Activated CD8-positive, alpha-beta memory T cell treated with anti-CD3 and anti-CD28 coated beads, Interleukin-2, amount 50 U/mL, for 1 hour (primary cell): ENCODE results near the gene TANK.
"Not testable (repeated sequence)": the region's sequence is repeated elsewhere in the genome, so short reads cannot be mapped to it uniquely, and the experiment has no call there.

ENCODE experiments used
- DNase-seq: peaks from one replicate; pipeline ENCODE4 v3.0.0-alpha.2; 2020; ENCODE audit errors: extremely low read depth

The TANK gene

DNA sequence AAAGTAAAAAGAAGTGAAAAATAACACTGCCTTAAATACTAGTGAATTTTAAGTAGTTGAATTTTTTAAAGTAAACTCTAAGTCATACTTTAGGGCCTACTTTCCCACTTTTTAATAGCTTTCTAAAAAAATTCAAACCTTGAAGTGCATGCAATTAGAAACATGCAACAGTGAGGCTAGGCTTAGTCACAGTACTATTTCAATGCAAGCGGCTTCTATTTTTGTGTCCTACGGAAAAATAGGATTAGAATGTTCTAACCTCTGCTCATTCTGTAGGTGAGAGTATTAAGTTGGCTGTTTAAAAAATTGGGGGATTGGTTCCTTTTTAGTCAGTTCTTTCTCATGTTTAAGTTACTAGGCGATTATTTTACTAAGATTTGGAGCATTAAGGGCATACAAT is 108.9 kb downstream of the TANK start:
- no peak for DNase-seq

DNA sequence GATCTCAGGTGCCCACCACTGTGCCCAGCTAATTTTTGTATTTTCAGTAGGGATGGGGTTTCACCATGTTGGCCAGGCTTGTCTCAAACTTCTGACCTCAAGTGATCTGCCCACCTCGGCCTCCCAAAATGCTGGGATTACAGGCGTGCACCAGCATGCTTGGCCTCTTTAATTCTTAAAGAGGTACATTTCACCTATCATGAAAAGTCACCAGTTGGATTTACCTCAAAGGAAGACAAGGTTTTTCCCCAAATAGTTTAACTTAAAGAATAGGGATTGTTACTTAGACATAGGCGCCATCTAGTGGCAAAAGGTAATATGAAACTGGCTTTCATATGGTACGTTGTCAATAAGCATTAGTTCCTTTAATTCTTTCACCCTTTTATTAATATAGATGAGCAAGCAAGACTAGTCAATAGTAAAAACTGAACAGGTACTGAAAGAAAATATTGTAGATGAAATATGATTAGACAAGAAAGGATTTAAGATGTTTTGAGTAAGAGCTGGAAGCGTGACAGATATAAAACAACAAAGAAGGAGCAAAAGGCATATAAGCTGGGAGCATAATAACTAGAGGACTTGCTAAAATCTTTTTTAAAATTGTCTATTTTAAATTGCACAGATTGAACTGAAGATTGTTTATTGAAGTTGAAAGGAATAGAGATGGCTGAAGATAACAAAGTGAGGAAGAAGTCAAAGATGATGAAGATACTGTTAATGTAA is 113.0 kb downstream of the TANK start:
- DNase-seq, result no peak

DNA sequence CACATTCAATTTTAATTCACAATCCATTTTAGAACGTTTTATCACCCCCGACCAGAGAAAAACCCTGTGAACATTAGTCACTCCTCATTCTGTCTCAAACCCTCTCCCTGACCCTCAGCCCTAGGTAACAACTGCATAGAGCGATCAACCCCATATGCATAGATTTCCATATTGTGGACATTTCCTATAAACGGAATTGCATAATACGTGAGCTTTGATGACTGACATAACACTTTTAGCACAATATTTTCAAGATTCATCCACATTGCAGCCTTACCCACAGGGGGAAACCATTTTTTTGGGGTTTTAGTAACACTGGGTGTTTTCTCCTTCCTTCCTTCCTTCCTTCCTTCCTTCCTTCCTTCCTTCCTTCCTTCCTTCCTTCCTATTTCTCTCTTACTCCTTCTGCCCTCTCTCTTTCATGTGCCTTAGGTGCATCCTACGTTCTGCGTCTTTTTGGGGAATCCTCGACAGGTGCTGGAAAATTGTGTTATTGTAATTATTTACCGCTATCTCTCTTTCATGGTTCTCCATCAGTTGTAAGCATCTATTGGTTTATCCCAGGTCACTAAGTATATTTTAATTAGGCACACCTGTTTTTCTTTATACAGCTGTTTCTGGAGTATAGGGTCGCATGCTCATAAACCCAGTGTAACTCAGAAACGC is 118.5 kb downstream of the TANK start:
- DNase-seq, result not testable (repeated sequence)

DNA sequence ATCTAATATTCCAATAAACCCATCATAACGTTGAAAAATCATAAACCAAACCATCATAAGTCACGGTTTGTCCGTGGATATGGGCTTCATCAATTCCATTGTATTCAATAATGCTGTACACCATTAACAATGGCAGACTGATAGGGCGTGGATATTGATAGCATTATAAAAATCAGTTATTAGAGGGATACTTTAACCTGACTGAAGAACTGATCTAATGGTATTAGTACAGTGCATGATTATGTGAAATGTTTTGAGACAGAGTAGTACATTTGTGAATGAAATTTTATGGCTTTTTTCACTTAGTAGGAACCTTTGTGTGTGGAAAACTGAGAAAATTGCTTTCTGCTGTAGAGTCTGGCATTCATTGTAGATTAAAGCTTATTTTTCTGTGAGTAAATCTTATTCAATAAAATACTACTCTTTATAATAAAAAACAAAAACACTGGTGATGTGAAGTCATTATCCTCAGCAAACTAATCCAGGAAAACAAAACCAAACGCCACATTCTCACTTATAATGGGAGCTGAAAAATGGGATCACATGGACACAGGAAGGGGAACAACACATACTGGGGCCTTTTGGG is 119.1 kb downstream of the TANK start:
- not testable (repeated sequence) for DNase-seq

DNA sequence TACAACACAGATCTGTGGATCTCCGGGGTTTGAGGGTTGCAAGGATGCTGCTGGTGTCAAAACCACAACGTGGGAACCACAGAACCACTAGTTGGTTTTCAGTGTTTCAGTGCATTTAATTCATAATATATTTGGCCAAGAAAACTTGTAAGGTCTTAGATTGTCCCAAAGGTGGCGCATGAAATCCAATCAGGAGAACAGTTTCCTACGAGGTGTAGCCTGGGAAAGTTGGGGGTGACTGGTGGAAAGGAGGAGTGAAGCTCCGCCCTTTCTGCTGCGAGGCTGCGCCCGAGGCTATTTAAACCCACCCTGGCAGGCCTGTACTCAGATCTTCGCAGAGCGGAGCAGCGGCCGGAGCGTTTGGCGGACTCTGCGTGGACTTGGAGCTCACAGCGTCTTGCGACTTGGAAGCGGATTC is 120.7 kb downstream of the TANK start:
- not testable (repeated sequence) for DNase-seq

DNA sequence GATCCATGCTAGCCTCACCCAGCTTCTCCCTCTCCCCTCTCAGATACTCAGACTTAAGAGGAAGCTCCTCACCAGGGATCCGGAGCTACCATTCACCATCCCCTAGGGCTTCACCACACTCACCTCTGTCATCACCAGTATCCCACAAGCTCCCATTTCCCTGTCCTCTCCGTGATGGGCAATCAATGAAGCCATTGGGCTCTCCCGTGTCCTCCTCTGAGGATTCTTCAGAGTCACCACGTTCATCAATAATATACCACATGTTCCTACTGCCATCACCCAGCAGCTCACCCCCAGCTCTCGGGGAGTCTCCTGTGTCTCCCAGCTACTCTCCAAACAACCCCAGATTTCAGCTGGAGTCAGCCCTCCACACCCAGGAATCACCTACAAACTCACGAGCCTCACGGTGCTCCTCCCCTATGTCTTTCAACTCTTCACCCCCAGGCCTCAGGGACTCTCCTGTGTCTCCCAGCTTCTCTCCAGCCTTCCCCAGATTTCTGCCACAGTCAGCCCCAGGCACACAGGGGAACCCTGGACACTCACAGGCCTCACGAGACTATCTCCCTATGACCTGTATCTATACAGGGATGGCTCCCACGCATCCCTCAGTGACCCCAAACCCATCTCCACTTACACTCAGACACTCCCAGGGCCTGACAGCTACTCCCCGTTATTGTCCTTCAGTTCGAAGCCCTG is 121.5 kb downstream of the TANK start:
- DNase-seq, result not testable (repeated sequence)

DNA sequence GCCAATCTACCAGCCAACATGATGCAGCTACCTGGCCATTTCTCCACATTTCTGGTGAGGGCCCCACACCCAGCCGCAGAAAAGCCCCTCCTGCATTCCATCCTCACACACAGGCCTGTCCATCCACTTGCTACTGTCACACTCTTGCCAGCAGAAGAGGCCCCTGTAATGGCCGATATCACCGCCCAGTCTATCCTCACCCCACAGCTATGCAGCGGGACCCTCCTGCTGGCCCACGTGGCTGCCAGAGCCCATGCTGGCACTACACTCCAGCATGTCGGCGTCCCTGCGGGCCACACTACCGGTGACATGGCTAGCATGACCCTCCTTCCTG is 122.0 kb downstream of the TANK start:
- not testable (repeated sequence) for DNase-seq

DNA sequence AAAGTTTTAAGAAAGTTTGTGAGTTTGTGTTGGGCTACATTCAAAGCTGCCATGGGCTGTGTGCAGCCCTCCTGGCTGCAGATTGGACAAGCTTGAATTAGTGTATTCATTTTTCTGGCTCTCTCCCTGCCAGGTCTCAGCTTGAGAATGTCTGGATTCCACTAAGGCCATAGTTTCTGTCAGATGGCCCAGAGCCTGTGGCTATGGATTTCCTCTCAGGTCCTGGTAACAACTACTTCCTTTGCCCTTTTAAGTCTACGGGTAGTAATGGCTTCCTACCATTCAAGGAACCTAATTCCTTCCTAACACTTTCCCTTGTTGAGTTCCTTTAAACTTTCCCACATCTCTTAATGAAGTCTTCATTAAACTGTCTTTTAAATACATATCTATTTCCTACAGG is 123.7 kb downstream of the TANK start:
- DNase-seq, result no peak
